HepG2 (cell line): ENCODE results near the gene SLC22A31. TPM values are rescaled to one million over a fixed set of nuclear protein-coding genes. Genes with fewer than 3 reads are reported as not detected.

Experiments used
- ATAC-seq: fragments of 200-7000 bp; cut with Tn5 transposase; 3 replicates; pipeline ENCODE4 v1.9.1; 2020; ENCODE audit warnings: mild to moderate bottlenecking, moderate library complexity
- BruUV-seq: library from RNA; stranded (reverse); fragments of 400-500 nt; replicated peaks from 2 replicates; lab custom pipeline; 2021; lab: Mats Ljungman, UMichigan
- CTCF ChIA-PET: fragments of 300-600 bp; formaldehyde crosslinking; extraction: SDS; loops from one replicate; lab custom pipeline; 2021; ENCODE audit warnings: low total read pairs, inconsistent platforms, low intra/inter-chr PET ratio; lab: Yijun Ruan, JAX
- POLR2A ChIA-PET: fragments of 350-600 bp; sonication (Branson Sonifier 250); formaldehyde crosslinking; loops from one replicate; lab custom pipeline; 2020; ENCODE audit warnings: antibody characterized with exemption, inconsistent platforms; lab: Yijun Ruan, JAX
- DNase-seq: peaks from one replicate; pipeline ENCODE4 v3.0.0-alpha.2; 2015; ENCODE audit warnings: low spot score
- FAIRE-seq: peaks from 3 replicates; lab custom pipeline; 2011; peaks lifted over from hg19 to GRCh38; lab: Jason Lieb, UNC
- H2AFZ ChIP-seq: one replicate; pipeline ENCODE4 v1.6.1; 2011; ENCODE audit warnings: low read length, inconsistent platforms
- H3K27ac ChIP-seq: fragments of 300-600 bp; 3 replicates; pipeline ENCODE4 v1.8.0; 2011; ENCODE audit warnings: mixed run types, mild to moderate bottlenecking, mixed read lengths, low read length, inconsistent platforms; ENCODE audit not compliant: insufficient read depth; ENCODE audit errors: extremely low read length
- H3K27me3 ChIP-seq, 2 experiments: fragments of 200-600 bp in 1 of 2; 2 replicates in 1 of 2; 3 replicates in 1 of 2; pipeline versions ENCODE4 v1.6.0 to v1.8.0; 2011; ENCODE audit warnings: low read length in 2 of 2, mild to moderate bottlenecking in 2 of 2, moderate library complexity in 2 of 2, inconsistent platforms in 1 of 2; ENCODE audit not compliant: insufficient read depth in 2 of 2, control insufficient read depth in 1 of 2
- H3K36me3 ChIP-seq, 2 experiments: fragments of 200-600 bp in 1 of 2; replicated peaks in 1 of 2; 2 replicates in 1 of 2; 3 replicates in 1 of 2; pipeline versions ENCODE4 v1.5.1 to v1.8.0; 2011; ENCODE audit warnings: low read length in 2 of 2, inconsistent platforms in 1 of 2; ENCODE audit not compliant: insufficient read depth in 2 of 2, control insufficient read depth in 1 of 2
- H3K4me1 ChIP-seq: 2 replicates; pipeline ENCODE4 v1.5.1; 2012; ENCODE audit warnings: low read length, inconsistent platforms; ENCODE audit not compliant: insufficient read depth
- H3K4me2 ChIP-seq: 2 replicates; pipeline ENCODE4 v1.6.0; 2011; ENCODE audit warnings: low read depth, low read length, inconsistent platforms
- H3K4me3 ChIP-seq, 3 experiments: fragments of 200-600 bp in 1 of 3; sonication (generic), shearing (Covaris generic) in 1 of 3; replicated peaks in 1 of 3; 2 replicates each; pipeline ENCODE4 v1.5.1; 2011 to 2016; ENCODE audit warnings: low read length in 3 of 3, inconsistent platforms in 2 of 3, low read depth in 2 of 3, mild to moderate bottlenecking in 2 of 3, control low read depth in 1 of 3, mixed read lengths in 1 of 3; ENCODE audit not compliant: insufficient read depth in 1 of 3
- H3K79me2 ChIP-seq: one replicate; pipeline ENCODE4 v1.6.1; 2011; ENCODE audit warnings: low read length, inconsistent platforms; ENCODE audit not compliant: insufficient read depth
- H3K9ac ChIP-seq: 2 replicates; pipeline ENCODE4 v1.6.0; 2011; ENCODE audit warnings: mild to moderate bottlenecking, low read depth, low read length, inconsistent platforms; ENCODE audit not compliant: insufficient read depth
- H3K9me3 ChIP-seq: 2 replicates; pipeline ENCODE4 v1.5.1; 2012; ENCODE audit warnings: mild to moderate bottlenecking, low read length
- H4K20me1 ChIP-seq: 2 replicates; pipeline ENCODE4 v1.6.0; 2011; ENCODE audit warnings: inconsistent platforms, mild to moderate bottlenecking, low read length, moderate library complexity; ENCODE audit not compliant: insufficient read depth
- HOMEZ ChIP-seq: IDR thresholded peaks from 2 replicates; pipeline ENCODE4 v1.6.1; 2016; ENCODE audit warnings: low read depth
- KLF12 ChIP-seq: sonication (generic); formaldehyde crosslinking; IDR thresholded peaks from 2 replicates; pipeline ENCODE4 v1.4.0; 2020; ENCODE audit warnings: missing genetic modification reagents, borderline replicate concordance
- NFE2L2 ChIP-seq: fragments of 150-350 bp; IDR thresholded peaks from 2 replicates; pipeline ENCODE4 v1.6.1; 2014; ENCODE audit warnings: low read length
- NFIC ChIP-seq: IDR thresholded peaks from 2 replicates; pipeline ENCODE4 v1.6.1; 2012; ENCODE audit warnings: mild to moderate bottlenecking, low read length, inconsistent platforms
- RCOR2 ChIP-seq: IDR thresholded peaks from 2 replicates; pipeline ENCODE4 v1.6.1; 2016; ENCODE audit warnings: missing biosample characterization, missing genetic modification reagents
- STAT6 ChIP-seq: sonication (generic); formaldehyde crosslinking; IDR thresholded peaks from 2 replicates; pipeline ENCODE4 v1.4.0; 2020; ENCODE audit warnings: missing genetic modification reagents, mild to moderate bottlenecking, borderline replicate concordance
- ZNF143 ChIP-seq: sonication (generic); formaldehyde crosslinking; IDR thresholded peaks from 2 replicates; pipeline ENCODE4 v1.4.0; 2020; ENCODE audit warnings: missing genetic modification reagents
- ZNF20 ChIP-seq: sonication (generic); formaldehyde crosslinking; IDR thresholded peaks from 2 replicates; pipeline ENCODE4 v1.4.0; 2020; ENCODE audit warnings: mild to moderate bottlenecking, moderate library complexity, missing genetic modification reagents
- ZNF317 ChIP-seq: sonication (generic); formaldehyde crosslinking; IDR thresholded peaks from 2 replicates; pipeline ENCODE4 v1.5.0; 2020; ENCODE audit warnings: mild to moderate bottlenecking, missing genetic modification reagents
- ZNF354B ChIP-seq: sonication (generic); formaldehyde crosslinking; IDR thresholded peaks from 2 replicates; pipeline ENCODE4 v1.8.0; 2022; ENCODE audit warnings: mild to moderate bottlenecking, missing genetic modification reagents
- ZNF552 ChIP-seq: sonication (generic); formaldehyde crosslinking; IDR thresholded peaks from 2 replicates; pipeline ENCODE4 v1.9.0; 2022; ENCODE audit warnings: missing genetic modification reagents, mild to moderate bottlenecking, borderline replicate concordance
- ZNF569 ChIP-seq: sonication (generic); formaldehyde crosslinking; IDR thresholded peaks from 2 replicates; pipeline ENCODE4 v1.5.0; 2020; ENCODE audit warnings: mild to moderate bottlenecking, missing genetic modification reagents, moderate library complexity, borderline replicate concordance
- ZNF615 ChIP-seq: sonication (generic); formaldehyde crosslinking; IDR thresholded peaks from 2 replicates; pipeline ENCODE4 v1.5.0; 2020; ENCODE audit warnings: mild to moderate bottlenecking, missing genetic modification reagents, borderline replicate concordance
- ZNF616 ChIP-seq: sonication (generic); formaldehyde crosslinking; IDR thresholded peaks from 2 replicates; pipeline ENCODE4 v1.5.0; 2020; ENCODE audit warnings: low read depth, mild to moderate bottlenecking, missing genetic modification reagents
- ZNF75D ChIP-seq: sonication (generic); formaldehyde crosslinking; IDR thresholded peaks from 2 replicates; pipeline ENCODE4 v1.8.1; 2023; ENCODE audit warnings: missing genetic modification reagents, mild to moderate bottlenecking, borderline replicate concordance
- ZNF816 ChIP-seq: sonication (generic); formaldehyde crosslinking; IDR thresholded peaks from 2 replicates; pipeline ENCODE4 v1.8.0; 2022; ENCODE audit warnings: missing genetic modification reagents, mild to moderate bottlenecking, borderline replicate concordance
- ZNF850 ChIP-seq: sonication (generic); formaldehyde crosslinking; conservative IDR thresholded peaks from 2 replicates; pipeline ENCODE4 v1.9.0; 2021; ENCODE audit warnings: mild to moderate bottlenecking, missing genetic modification reagents
- WGBS: methylation state at CpG from one replicate; pipeline ENCODE4 v1.1.6; 2017; ENCODE audit warnings: low lambda C conversion rate; 5-methylcytosine and 5-hydroxymethylcytosine counted together
- in situ Hi-C: cut with HindIII; loops from 2 replicates; pipeline ENCODE4 v1.10.0; 2017; ENCODE audit warnings: low pct_unique_long_range_greater_than_20kb; ENCODE audit not compliant: extremely low pct_ligation_motif_present
- intact Hi-C: fragments of 100-400 bp; cut with micrococcal nuclease; formaldehyde crosslinking; loops from one replicate; pipeline ENCODE4 v1.10.0; 2022; ENCODE audit not compliant: unreplicated experiment
- polyA plus RNA-seq, 8 experiments: library from polyadenylated mRNA; depleted of rRNA in 3 of 8; stranded (reverse) in 7 of 8; unstranded in 1 of 8; fragments of >200 nt; fragmentation: Illumina TruSeq in 4 of 8; extraction: Trizol in 4 of 8; gene quantifications; 2 replicates each; pipeline versions ENCODE4 v1.2.1 to v1.2.3, GENCODE V29; 2011 to 2016; ENCODE audit warnings: low read depth in 4 of 8, missing spikeins in 1 of 8, mixed read lengths in 1 of 8; ENCODE audit not compliant: insufficient read depth in 1 of 8
- total RNA-seq, 5 experiments: library from RNA; depleted of rRNA; stranded (reverse); fragments of >200 nt; fragmentation: Illumina TruSeq; extraction: Trizol; gene quantifications; 2 replicates each; pipeline ENCODE4 v1.2.3, GENCODE V29; 2016; ENCODE audit warnings: low read depth in 1 of 5

The SLC22A31 gene
- total and polyA plus RNA-seq, 2 of the 13 experiments (the other 11 are each of a cell fraction or from before 2014, with no cell fraction given), result 67.3 to 83.3 TPM

- TF ChIP-seq HOMEZ (CRISPR knock-in tag), result no peak
- TF ChIP-seq ZNF552, result peak; percentile 77; the same call in 1 of the 2 replicates
- TF ChIP-seq ZNF616 (CRISPR knock-in tag), result no peak
- TF ChIP-seq, all 625 proteins: peak for 389
Observed at GRCh38 chr16:89217388-89218191, 17.3 kb upstream of the SLC22A31 start, which contains the start of gene ZNF778 (continued).

- Histone ChIP-seq H3K4me3 (peak overlapping the region; percentile 89 to 96 (median 92)), H3K27me3 (no peaks in the 10 kb centered on the region; a peak in 1 of 5 replicates), H3K4me2 (peak overlapping the region; percentile 92), H3K4me1 (peaks cover 10% of the 10 kb centered on the region; the same call in 1 of the 2 replicates), H2AFZ (no peak overlapping the region), H3K36me3 (peaks cover 5 to 12% of the 10 kb centered on the region in 2 experiments), H4K20me1 (no peaks in the 10 kb centered on the region), H3K9ac (peak overlapping the region; percentile 94), H3K27ac (peak overlapping the region; percentile 85)
- FAIRE-seq (no peak), DNase-seq (no peak), ATAC-seq (no peak)
- intact Hi-C loops (loop anchor here (1.0 to 5.0 kb wide), 3 partner anchors 16 to 274 kb away; partner anchors contain the start of gene CDH15), in situ Hi-C loops (no loop called here)
- CTCF ChIA-PET, result interaction anchor here (1.3 to 2.0 kb wide), 3 partner anchors 30 to 275 kb away, joined by 5 to 6 read pairs (median 5); no protein-coding TSS in a partner anchor
- POLR2A ChIA-PET, result interaction anchor here (0.8 to 2.5 kb wide), 18 partner anchors 9 to 429 kb away, joined by 3 to 30 read pairs (median 4); partner anchors contain the start of genes ACSF3, GALNS, SLC22A31 and TRAPPC2L
- TSS peak; percentile 95 for BruUV-seq
- 0 out of 2 replicates have a peak, but pooled peaks have one; percentile 7 for TF ChIP-seq STAT6 (CRISPR knock-in tag)
- TF ChIP-seq KLF12 (CRISPR knock-in tag), result no peak
- TF ChIP-seq ZNF615, result 0 out of 2 replicates have a peak, but pooled peaks have one; percentile 51
- TF ChIP-seq NFE2L2, result no peak
- 0 out of 2 replicates have a peak, but pooled peaks have one; percentile 17 for TF ChIP-seq ZNF20
- TF ChIP-seq RCOR2 (CRISPR knock-in tag), result no peak
- 0 out of 2 replicates have a peak, but pooled peaks have one; percentile 51 for TF ChIP-seq ZNF816 (CRISPR knock-in tag)
- TF ChIP-seq ZNF143 (CRISPR knock-in tag), result no peak
- 0 out of 2 replicates have a peak, but pooled peaks have one; percentile 81 for TF ChIP-seq ZNF850 (CRISPR knock-in tag)
- TF ChIP-seq ZNF75D, result 0 out of 2 replicates have a peak, but pooled peaks have one; percentile 55
- TF ChIP-seq ZNF569 (CRISPR knock-in tag), result 0 out of 2 replicates have a peak, but pooled peaks have one; percentile 31
- TF ChIP-seq ZNF354B (CRISPR knock-in tag), result 0 out of 2 replicates have a peak, but pooled peaks have one; percentile 20
- no peak for TF ChIP-seq ZNF317 (CRISPR knock-in tag)
- 0 out of 2 replicates have a peak, but pooled peaks have one; percentile 10 for TF ChIP-seq NFIC
- TF ChIP-seq, all 625 proteins: peak for 9
- Histone ChIP-seq H3K79me2 (peaks cover 8% of the 10 kb centered on the region), H3K9me3 (no peaks in the 10 kb centered on the region)
- 2% methylated on average over 11 of the region's 11 CpGs for WGBS
Observed at GRCh38 chr16:89217138-89217387, 16.7 kb upstream of the SLC22A31 start.
